ENCODE data around the gene PPP6C.
"Not testable (repeated sequence)": the region's sequence is repeated elsewhere in the genome, so short reads cannot be mapped to it uniquely, and the experiment has no call there.

Gene PPP6C

GRCh38 chr9:125140576-125140975 is 49.0 kb downstream of the PPP6C start:
- DNase-seq, result no peak

- DNase-seq, result no peak
Measured at GRCh38 chr9:125137200-125137599, 52.4 kb downstream of the PPP6C start.

- no peak for DNase-seq
Measured at GRCh38 chr9:125134976-125135375, 54.6 kb downstream of the PPP6C start.

- no peak for DNase-seq
Measured at GRCh38 chr9:125133403-125134329, 55.9 kb downstream of the PPP6C start.

- DNase-seq, result no peak
Measured at GRCh38 chr9:125131778-125132177, 57.8 kb downstream of the PPP6C start.

- DNase-seq, result no peak
Measured at GRCh38 chr9:125126019-125126746, 63.4 kb downstream of the PPP6C start.

- no peak for DNase-seq
Measured at GRCh38 chr9:125125523-125125922, 64.1 kb downstream of the PPP6C start.

- no peak for DNase-seq
Measured at GRCh38 chr9:125121146-125121545, 68.5 kb downstream of the PPP6C start.

- DNase-seq, result no peak
Measured at GRCh38 chr9:125119643-125120286, 69.8 kb downstream of the PPP6C start.

GRCh38 chr9:125118696-125119095 is 70.9 kb downstream of the PPP6C start:
- not testable (repeated sequence) for DNase-seq

- DNase-seq, result not testable (repeated sequence)
Measured at GRCh38 chr9:125114503-125114902, 75.1 kb downstream of the PPP6C start.

- no peak for DNase-seq
Measured at GRCh38 chr9:125110464-125110863, 79.1 kb downstream of the PPP6C start.

- not testable (repeated sequence) for DNase-seq
Measured at GRCh38 chr9:125108541-125108940, 81.1 kb downstream of the PPP6C start.

GRCh38 chr9:125106285-125106893 is 83.2 kb downstream of the PPP6C start:
- DNase-seq, result no peak

- DNase-seq, result no peak
Measured at GRCh38 chr9:125103770-125104460, 85.7 kb downstream of the PPP6C start.

GRCh38 chr9:125103021-125103420 is 86.6 kb downstream of the PPP6C start:
- no peak for DNase-seq

- no peak for DNase-seq
Measured at GRCh38 chr9:125100822-125101221, 88.8 kb downstream of the PPP6C start.

GRCh38 chr9:125099816-125100215 is 89.8 kb downstream of the PPP6C start:
- DNase-seq, result no peak
